ENCODE results near the gene PAMR1.
"Not testable (repeated sequence)": the region's sequence is repeated elsewhere in the genome, so short reads cannot be mapped to it uniquely, and the experiment has no call there.

PAMR1 gene

DNA sequence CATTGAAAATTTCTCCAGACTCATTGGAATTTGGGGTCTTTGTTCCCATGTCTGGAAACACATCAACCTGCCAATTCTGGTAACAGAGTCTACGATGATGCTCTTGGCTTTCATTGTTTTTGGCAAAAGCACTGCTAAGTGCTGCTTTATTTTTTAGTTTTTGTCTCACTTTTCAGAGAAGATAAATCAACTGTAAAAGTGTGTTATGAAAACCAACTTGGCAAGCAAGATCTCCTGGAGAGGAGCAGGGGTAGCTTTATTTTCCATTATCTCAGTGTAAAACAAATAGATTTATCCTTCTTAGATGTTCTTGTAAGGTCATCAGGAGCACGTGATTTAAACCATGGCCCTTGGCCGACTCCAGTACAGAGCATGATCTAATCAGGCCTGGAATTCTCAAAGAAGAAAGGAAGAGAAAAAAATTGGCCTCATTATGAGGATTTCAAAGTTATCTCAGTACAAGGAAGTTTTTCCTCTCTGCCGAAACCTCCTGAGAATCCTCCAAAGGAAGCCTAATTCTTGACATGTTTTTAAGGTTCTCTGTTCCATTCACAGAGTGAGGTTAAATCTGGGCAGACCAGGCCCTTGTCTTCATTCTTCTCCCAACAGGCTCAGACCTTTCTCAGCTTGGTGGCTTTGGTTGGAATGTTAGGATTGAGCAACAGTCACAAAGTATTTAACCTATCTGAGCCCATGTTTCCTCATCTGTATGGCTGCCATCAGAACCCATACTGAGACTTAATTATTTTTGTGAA lies 16.4 kb upstream of the PAMR1 start:
- DNase-seq = no peak

DNA sequence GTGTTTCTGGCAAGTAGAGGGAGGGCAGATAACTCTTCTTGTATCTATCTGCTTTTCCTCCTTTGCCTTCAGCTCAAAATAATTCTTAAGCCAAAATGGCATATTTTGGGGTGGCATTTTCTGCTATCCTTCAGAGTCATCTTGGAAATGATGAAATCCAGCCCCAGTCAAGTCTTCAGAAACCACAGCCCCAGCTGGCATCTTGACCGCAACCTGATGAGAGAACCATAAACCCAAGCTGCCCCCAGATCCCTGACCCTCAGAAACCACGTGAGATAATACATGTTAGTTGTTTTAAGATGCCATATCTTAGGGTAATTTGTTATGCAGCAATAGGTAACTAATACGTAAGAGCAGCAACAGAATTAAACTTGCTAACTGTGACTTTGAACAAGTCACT lies 15.1 kb upstream of the PAMR1 start:
- DNase-seq = no peak

DNA sequence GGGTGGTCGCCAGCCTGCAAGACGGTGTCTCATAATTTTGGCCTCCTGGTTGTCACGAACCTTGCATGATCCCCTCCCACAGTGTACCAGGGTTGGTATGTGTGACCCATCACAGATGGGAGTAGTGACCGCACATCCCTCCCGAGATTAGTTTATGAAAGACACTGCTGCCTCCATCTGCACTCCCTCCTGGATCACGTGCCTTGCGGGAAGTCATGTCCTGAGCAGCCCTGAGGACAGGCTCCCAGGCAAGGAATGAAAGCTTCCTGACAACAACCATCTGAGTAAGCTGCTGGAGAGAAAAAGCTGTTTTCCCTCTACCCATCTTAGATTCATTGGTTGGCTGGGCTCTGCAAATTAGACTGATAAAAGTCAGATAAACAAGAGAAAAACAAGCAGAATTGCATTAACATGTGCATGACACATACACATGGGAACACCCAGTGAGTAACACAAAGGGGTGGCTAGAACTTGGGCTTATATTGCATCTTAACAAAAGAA lies 14.4 kb upstream of the PAMR1 start:
- DNase-seq = no peak

DNA sequence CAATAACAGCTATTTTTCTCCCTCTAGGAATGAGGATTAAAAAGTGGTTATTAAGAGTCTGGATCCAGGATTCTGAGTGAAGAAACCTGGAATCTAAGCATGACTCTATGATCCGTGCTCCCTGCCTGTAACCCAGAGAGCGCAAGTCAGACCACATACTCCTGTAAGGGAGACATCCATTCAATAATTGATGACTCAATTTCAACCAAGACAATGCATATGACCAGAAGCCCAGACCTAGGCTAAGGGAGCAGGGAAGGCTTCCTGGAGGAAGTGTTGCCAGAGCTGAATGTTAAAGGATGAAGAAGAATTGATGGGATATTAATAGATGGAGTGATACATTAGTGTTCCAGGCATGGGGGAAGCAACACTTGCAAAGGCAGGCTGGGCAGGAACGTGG lies 13.8 kb upstream of the PAMR1 start:
- DNase-seq = no peak

DNA sequence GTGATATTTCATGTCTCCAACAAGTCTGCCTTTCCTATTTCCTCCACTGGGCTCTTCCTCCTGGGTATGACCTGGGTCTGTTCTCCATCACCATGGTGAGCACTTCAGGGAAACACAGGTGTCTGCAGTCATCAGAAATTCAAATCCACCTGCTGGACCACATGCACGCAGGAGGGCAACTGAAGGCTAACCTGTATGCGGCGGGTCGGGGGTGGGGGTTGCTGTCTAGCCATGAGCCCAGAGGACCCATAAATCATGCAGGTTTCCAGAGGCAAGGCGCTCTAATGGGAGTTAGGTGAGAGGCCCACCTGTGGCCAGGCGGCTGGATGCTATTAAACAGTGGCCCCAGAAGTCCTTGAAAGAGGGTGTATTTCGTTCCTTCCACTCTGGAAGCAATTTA lies 11.1 kb upstream of the PAMR1 start:
- DNase-seq = no peak

DNA sequence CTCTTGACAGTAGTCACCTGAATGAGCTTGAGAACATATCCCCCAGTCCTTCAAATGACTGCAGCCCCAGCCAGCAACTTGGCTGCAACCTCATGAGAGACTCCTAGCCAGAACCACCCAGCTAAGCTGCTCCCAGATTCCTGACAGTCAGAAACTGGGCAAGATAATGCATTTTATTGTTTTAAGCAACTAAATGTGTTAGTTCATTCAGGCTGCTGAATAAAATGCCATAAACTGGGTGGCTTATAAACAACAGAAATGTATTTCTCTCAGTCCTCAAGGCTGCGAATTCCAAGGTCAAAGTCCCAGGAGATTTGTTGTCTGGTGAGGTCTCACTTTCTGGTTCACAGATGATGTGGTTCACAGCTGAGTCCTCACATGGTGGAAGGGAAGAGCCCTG lies 5.8 kb upstream of the PAMR1 start:
- no peak for DNase-seq

DNA sequence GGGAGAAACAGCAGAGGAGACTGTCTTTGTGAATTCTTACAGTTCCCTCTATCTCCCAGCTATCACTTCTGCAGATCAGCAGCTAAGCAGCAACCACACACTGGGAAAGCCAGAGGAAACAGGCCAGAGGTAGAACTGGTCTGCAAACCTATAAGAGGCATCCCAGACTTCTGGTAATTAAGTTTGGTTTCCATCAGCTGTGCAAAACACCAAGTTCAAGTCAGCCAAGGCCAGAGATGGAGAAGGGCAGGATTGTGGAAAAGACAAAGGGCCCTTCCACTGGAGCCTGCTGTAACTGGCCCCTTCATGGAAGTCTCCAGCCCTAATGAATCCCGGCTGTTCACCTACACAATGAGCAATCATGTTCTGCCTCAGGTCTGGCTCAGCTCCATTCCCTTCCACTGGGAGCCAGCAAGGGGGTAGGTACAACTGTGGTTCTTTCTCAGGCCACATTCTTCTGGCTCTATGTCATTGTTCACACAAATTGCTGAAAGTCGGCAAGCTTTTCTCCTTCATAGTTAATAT lies 4.6 kb upstream of the PAMR1 start:
- DNase-seq = no peak

DNA sequence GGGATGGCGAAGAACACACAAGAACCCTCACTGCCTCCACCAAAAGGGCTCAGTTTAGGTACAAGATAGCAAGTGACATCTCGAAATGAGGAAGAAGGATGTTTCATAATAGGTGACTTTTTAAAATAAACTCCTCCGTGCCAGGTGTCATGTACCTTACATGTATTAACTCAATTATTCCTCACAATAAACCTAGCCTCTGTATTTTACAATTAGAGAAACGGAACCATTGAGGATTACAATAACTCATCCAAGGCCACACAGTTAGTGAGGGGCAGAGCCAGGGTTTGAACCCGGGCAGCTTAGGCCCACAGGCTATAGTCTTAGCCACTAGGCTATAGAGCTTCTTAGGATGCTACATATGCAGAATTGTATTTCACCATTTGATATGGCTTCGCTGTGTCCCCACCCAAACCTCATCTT lies 965 bp upstream of the PAMR1 start:
- DNase-seq = no peak

DNA sequence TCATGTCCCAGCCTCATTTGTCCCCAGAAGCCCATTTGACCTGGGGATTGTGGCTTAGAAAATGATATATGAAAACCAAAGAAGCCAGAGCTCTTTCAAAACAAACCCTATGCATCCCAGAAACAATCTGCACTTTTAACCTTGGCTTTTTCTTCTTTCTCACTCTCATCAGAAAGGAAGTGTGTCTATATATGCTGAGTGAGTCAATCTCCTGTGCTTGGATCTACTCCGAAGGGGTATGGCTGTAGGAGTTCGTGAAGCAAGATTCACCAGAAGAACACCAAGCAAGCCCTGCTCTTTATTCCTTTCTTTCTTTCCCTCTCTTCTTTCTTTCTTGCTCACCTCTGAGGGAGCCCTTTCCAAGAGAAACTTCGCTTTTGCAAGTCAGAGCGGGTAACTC lies 636 bp downstream of the PAMR1 start:
- DNase-seq = no peak

DNA sequence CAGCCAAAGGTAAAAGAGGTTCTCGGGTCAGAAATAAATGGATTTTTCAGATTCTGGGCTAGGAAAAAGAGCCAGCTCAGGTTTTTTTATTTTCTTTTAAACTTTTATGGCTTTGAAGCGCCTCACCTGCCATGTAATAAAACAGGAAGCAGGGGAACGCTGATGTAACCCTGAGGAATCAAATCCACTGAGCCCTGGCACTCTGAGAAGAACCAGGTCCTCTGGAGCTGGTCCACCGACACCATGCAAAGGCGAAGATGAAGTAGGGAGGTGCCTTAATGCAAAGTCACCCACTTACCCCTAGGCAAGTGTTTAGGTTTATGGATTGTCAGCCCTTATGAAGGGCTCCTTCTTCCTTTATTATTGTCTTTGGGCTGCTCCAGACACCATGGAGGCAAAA lies 1.6 kb downstream of the PAMR1 start:
- DNase-seq = no peak

DNA sequence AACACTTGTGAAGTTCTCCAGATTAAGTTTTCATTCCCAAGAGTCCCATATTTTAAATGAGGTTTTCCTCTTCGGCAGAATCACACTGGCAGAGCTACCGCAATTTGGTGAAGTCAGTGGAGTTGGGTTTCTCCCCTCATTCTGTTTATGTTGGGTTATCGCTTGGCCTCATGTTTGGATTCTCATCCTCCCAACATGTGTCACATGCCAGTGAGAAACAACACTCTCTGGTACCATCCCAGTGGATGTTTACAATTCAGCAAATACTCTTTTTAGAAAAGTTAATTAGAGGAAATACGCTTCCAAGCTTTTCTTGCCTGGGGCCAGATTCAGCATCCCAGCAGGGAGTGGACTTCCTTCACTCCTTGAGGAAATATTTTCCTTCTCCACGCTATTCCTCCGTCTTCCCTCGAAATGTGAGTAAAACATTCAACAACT lies 2.1 kb downstream of the PAMR1 start:
- no peak for DNase-seq

DNA sequence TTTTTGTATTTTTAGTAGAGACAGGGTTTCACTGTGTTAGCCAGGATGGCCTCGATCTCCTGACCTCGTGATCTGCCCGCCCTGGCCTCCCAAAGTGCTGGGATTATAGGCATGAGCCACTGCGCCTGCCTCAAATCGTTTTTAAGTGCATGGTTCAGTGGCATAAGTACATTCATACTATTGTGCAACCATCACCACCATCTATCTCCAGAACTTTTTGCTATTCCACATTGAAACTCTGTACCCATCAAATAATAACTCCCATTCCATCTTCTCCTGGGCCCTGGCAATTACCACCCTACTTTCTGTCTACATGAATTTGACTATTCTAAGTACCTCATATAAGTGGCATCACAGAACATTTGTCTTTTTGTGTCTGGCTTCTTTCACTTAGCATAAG lies 3.3 kb downstream of the PAMR1 start:
- not testable (repeated sequence) for DNase-seq

DNA sequence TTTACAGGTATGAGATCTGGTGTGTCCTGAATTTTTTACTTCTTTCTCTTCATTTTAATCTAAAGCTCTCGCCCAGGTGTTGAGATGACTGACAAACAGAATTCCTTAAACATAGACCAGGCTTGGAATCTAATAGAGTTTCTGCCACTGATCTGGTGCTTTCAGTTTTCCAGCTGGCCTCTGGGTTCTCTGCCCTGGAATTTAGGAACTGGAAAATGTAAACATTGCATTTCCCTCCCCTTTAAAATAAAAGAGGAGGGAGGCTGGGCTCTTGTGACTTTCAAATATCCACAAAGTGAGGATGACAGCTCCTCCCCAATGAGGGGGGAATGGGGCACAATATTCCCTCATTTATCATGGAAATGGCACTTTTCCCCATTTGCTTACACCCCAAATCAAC lies 5.0 kb downstream of the PAMR1 start:
- no peak for DNase-seq

DNA sequence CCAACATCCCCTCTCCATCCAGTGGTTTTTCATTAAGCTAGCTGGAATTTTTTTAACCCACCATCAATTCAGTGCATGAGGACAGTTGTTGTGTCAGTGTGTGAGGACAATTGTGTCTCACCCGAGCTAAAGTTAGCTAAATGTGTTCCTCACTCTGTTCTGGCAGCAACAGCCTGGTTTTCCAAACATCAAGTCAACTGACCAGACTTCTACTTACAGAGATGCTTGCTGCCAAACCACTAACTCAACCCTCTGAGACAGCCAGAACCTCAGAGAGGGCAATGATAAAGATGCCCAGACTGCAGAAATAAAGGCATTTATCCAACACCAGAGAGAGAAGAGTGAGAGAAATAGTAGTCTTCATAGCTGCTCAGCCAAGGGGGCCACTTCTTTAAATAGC lies 6.7 kb downstream of the PAMR1 start:
- DNase-seq = no peak

DNA sequence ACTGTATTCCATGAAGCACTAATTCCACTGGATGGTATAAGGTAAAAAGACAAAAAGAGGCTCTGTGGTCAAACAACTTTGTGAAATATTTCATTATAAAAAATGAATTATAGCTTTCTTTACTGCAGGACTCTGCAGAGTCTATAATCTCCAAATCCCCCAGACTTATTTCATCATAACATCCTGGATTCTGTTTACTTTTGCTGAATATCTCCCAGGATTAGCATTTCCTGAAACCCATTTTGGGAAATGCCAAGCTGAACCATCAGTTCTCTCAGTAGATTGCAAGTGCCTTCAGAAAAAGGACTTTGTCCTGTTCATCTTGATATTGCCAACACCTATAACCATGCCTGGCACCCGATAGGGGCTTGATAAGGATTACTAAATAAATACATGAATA lies 7.9 kb downstream of the PAMR1 start:
- DNase-seq = no peak

DNA sequence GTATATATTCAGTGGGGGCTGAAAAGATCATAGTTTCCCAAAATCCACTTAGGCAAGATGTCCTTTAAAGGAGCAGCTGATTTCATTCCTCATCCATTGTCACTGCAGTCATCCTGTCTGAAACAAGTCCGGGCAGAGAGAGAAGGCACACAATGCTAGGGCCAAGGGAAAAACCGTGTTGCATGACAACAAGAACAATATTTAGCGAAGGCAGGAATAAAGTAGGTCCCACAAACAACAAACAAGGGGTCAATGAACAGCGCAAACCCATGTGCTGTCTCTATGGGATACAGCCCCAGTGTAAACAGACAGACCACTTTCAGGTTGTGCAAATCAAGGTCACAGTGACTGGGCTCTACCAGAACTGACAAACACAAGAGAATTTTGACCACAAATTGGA lies 9.0 kb downstream of the PAMR1 start:
- no peak for DNase-seq

DNA sequence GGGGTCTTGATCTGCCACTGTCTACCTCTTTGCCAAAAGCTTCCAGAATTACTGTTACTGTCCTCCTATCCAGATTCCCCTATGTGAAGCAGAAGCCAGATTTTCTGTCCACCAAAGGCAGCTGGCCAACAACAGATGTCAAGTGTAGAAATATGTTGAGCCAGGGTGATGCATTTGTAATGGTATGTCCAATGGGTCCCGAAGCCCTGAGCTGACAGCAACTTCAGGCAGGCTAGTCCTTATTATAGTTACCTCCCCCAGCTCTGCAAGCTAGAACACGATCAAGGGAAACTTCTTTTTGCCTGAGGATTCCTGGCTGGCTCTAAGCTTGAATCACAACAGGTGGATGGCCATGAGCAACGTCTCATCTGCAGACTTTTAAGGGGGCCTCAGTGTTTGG lies 10.2 kb downstream of the PAMR1 start:
- no peak for DNase-seq

DNA sequence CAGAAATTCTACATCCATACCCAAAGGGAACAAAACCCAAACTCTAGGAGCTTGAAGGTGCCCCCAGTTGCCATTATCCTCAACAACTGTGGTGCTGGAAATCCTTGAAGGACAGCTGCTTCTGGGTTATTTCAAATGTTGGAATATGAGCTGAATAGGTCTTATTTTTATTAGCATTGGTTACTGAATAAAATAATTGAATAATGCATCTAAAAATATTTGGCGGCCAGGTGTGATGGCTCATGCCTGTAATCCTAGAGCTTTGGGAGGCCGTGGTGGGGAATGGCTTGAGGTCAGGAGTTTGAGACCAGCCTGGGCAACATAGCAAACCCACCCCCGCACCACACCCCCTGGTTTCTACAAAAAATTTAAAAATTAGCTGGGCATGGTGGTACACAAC lies 10.9 kb downstream of the PAMR1 start:
- no peak for DNase-seq

DNA sequence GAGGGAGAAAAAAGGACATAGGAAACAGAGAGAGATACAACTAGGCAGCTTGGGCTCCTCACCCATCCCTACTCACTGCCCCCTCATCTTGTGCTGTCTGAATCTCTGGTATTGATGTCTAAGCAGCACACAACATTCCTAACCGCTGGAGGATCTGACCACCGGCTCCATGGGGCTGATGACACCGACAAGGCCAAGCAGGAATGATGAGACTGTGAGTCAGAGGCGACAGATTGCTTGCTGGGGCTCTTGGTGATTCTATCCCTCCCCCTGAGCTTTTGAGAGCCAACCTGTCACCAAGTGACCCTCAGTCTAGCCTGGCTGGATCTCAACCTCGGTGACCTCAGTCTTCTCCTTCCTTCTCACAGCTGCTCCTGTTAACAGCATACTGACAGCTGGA lies 13.8 kb downstream of the PAMR1 start:
- no peak for DNase-seq

DNA sequence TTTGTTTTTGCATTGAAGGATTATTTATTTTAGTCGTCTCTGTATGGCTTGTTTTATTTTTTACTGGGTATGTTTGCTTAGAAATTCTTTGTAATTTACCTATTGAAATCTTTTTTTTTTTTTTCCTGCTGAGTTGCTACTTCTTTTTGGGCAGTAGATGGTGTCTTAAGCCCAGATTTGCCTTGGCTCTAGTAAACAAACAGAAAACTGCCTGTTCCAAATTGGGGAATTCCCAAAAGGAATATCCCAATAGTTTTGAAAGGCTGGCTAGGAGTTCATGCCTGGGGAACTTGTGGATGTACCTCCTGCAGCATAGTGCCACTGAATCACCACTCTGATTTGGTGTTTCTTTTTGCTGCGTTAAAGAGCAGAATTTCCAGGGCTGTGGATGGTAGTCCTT lies 17.7 kb downstream of the PAMR1 start:
- DNase-seq = no peak

DNA sequence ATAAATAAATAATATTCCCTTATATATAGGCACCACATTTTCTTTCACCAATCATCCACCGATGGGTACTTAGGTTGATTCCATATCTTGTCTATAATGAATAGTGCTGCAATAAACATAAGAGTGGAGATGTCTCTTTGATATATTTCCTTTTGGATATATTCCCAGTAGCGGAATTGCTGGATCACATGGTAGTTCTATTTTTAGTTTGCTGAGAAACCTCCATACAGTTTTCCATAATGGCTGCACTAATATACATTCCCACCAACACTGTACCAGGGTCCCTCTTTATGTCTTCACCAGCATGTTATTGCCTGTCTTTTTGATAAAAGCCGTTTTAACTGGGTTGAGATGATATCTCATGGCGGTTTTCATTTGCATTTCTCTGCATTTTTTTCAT lies 23.6 kb downstream of the PAMR1 start:
- DNase-seq = no peak

DNA sequence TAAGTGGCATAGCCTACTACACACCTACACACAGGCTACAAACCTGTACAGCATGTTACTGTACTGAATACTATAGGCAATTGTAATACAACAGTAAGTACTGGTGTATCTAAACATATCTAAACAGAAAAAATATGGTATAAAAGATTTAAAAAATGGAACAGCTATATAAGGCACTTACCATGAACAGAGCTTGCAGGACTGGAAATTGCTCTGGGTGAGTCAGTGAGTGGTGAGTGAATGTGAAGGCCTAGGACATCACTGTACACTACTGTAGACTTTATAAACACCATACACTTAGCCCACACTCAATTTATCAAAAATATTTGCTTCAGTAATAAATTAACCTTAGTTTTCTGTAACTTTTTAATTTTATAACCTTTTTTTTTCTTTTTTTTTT lies 24.7 kb downstream of the PAMR1 start:
- no peak for DNase-seq

DNA sequence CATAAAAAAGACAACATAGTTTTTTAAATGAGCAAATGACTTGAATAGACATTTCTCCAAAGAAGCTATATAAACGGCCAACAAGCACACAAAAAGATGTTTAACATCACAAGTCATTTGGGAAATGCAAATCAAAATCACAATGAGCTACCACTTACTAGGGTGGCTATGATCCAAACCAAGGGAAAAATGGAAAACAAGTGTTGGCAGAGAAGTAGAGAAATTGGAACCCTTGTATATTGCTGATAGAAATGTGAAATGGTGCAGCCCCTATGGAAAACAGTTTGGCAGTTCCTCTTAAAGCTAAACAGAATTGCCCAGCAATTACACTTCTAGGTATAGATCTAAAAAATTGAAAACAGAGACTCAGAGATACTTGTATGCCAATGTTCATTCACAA lies 29.0 kb downstream of the PAMR1 start:
- DNase-seq = no peak

DNA sequence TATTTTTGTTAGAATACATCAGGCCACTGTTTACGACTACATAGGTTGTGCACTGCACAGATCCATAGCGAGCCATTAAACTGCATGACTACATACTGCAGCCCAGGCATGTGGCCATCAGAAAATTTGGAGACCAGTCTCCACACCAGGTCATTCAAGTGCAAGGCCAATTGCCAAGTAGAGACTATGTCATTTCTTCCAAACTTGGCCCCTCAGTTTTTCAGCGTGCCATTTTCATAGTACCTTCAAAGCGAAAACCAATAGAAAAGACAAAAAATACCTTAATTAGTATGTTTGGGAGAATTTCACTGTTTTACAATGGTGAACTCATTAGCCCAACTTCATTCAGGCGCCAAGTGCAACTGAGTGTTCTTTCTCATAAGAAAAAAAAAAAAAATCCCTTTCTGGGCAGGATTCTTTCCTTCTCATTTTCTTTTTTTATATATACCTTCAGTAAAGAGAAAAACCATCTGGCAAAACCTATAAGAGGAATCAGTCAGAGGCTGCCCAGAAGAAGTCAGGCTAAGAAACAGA lies 30.4 kb downstream of the PAMR1 start:
- DNase-seq = no peak
